RWPE2 (cell line): ENCODE data around the gene RUFY1.
A peak's percentile ranks its signal among the peaks of the same experiment; 100 is the strongest.
"Not testable (repeated sequence)": the region's sequence is repeated elsewhere in the genome, so short reads cannot be mapped to it uniquely, and the experiment has no call there.

ENCODE experiments used
- ATAC-seq: fragments of 200-7000 bp; cut with Tn5 transposase; 3 replicates; pipeline ENCODE4 v1.9.1; 2021; ENCODE audit warnings: low read depth
- DNase-seq: peaks from one replicate; pipeline ENCODE4 v3.0.0-alpha.2; 2020; ENCODE audit warnings: low spot score
- H3K27ac ChIP-seq: fragments of 450-650 bp; 2 replicates; pipeline ENCODE4 v1.5.1; 2017; ENCODE audit warnings: mild to moderate bottlenecking; ENCODE audit not compliant: poor library complexity, severe bottlenecking
- H3K27me3 ChIP-seq: fragments of 250-450 bp; sonication (Bioruptor Pico); 2 replicates; pipeline ENCODE4 v1.5.1; 2021; ENCODE audit warnings: mild to moderate bottlenecking, moderate library complexity; ENCODE audit not compliant: insufficient read depth, poor library complexity, severe bottlenecking
- H3K36me3 ChIP-seq: fragments of 250-450 bp; sonication (Bioruptor Pico); 2 replicates; pipeline ENCODE4 v1.5.1; 2020; ENCODE audit warnings: low read depth, mild to moderate bottlenecking, moderate library complexity
- H3K4me1 ChIP-seq: fragments of 250-450 bp; sonication (Bioruptor Pico); 2 replicates; pipeline ENCODE4 v1.5.1; 2021; ENCODE audit warnings: mild to moderate bottlenecking, moderate library complexity; ENCODE audit not compliant: insufficient read depth, poor library complexity, severe bottlenecking
- H3K4me3 ChIP-seq: fragments of 250-450 bp; sonication (Bioruptor Pico); 2 replicates; pipeline ENCODE4 v1.5.1; 2021; ENCODE audit warnings: mild to moderate bottlenecking, moderate library complexity; ENCODE audit not compliant: severe bottlenecking
- H3K9me3 ChIP-seq: fragments of 250-450 bp; sonication (Bioruptor Pico); 2 replicates; pipeline ENCODE4 v1.5.1; 2021; ENCODE audit warnings: mild to moderate bottlenecking, moderate library complexity; ENCODE audit not compliant: severe bottlenecking
- CTCF ChIP-seq: fragments of 450-650 bp; IDR thresholded peaks from one replicate; pipeline ENCODE4 v1.5.1; 2017; ENCODE audit warnings: mild to moderate bottlenecking, moderate library complexity; ENCODE audit not compliant: poor library complexity, severe bottlenecking

RUFY1 gene

GRCh38 chr5:179550511-179551342, at the start of gene RUFY1:
RUFY1 (plus strand) TSS chr5:179550554; CDS start chr5:179550570, 16 bp downstream.
- H3K27me3 ChIP-seq = no peaks in the 10 kb centered on the region
- H3K4me3 ChIP-seq = peak within 1 kb of the TSS; percentile 99
- peaks cover 20% of the 10 kb centered on the region for H3K4me1 ChIP-seq
- H3K9me3 ChIP-seq = no peaks in the 10 kb centered on the region
- ATAC-seq (peak; percentile 73), DNase-seq (peak; percentile 77)
- no peaks in the 10 kb centered on the region for H3K36me3 ChIP-seq
- TF ChIP-seq CTCF = no peak
- H3K27ac ChIP-seq = peak within 1 kb of the TSS; percentile 71

- not testable (repeated sequence) for DNase-seq, ATAC-seq
Observed at GRCh38 chr5:179501997-179502396, 48.4 kb upstream of the RUFY1 start.

GRCh38 chr5:179502420-179502819, 47.9 kb upstream of the RUFY1 start:
- H3K9me3 ChIP-seq, H3K27ac ChIP-seq, H3K27me3 ChIP-seq, H3K4me3 ChIP-seq, DNase-seq, H3K4me1 ChIP-seq, H3K36me3 ChIP-seq, ATAC-seq: not testable (repeated sequence)

More at GRCh38 chr5:179501997-179502396, 48.4 kb upstream of the RUFY1 start:
- not testable (repeated sequence) for H3K27ac ChIP-seq, H3K9me3 ChIP-seq, H3K4me1 ChIP-seq, H3K4me3 ChIP-seq, H3K27me3 ChIP-seq, H3K36me3 ChIP-seq

GRCh38 chr5:179504191-179504590, 46.2 kb upstream of the RUFY1 start:
- Histone ChIP-seq H3K27ac (no peak overlapping the region), H3K4me1 (no peaks in the 10 kb centered on the region), H3K27me3 (no peaks in the 10 kb centered on the region), H3K36me3 (no peaks in the 10 kb centered on the region), H3K9me3 (no peaks in the 10 kb centered on the region), H3K4me3 (no peak overlapping the region)
- ATAC-seq (no peak), DNase-seq (no peak)
- TF ChIP-seq CTCF = no peak

- no peak for ATAC-seq
Observed at GRCh38 chr5:179504600-179505396, 45.6 kb upstream of the RUFY1 start.

More at GRCh38 chr5:179504600-179505396, 45.6 kb upstream of the RUFY1 start:
- Histone ChIP-seq H3K27ac (no peak overlapping the region), H3K9me3 (no peaks in the 10 kb centered on the region), H3K27me3 (no peaks in the 10 kb centered on the region), H3K4me1 (no peaks in the 10 kb centered on the region), H3K36me3 (no peaks in the 10 kb centered on the region), H3K4me3 (no peak overlapping the region)
- no peak for TF ChIP-seq CTCF
- no peak for DNase-seq
